ENCODE results near the gene BTBD16. TPM values are rescaled to one million over a fixed set of nuclear protein-coding genes. Genes with fewer than 3 reads are reported as not detected.

The BTBD16 gene
- total RNA-seq, 4 donors from 2014 or later = not detected

DNA sequence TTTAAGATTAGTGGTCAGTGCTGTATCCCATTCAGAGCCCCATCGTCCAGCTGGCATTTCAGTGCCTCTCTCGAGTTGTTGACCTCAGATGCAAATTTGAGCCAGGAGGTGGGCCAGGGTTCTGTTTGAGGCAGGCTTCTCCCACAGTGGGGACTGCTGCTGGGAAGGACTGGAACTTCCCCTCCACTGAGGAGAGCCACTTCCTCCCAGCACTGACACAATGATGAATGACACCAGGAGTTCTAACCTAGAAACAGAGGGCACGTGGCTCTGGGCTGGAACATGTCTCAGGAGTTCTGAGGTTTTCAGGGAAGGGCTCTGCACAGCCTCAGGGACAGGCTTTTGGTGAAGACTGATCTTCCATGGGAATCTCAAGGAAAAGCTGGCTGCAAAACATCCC is 18.3 kb upstream of the BTBD16 start:
- WGBS, 2 donors (ENCODE audit: low coverage in 1 of 2) = 51% methylated on average over 3 of the region's 3 CpGs; no CpG with 5 or more reads in 1 of the 2 donors
- intact Hi-C loops (cut with DNase I; ENCODE audit: low total_unique reads) (no loop called here), in situ Hi-C loops (cut with MboI; ENCODE audit: low pct_ligation_motif_present in 1 of 4, low pct_unique_long_range_greater_than_20kb in 1 of 4, low sequenced_read_pairs in 3 of 4) (no loop called here)
- no peaks in the 10 kb centered on the region for H3K4me1 ChIP-seq
- H3K9me3 ChIP-seq = no peaks in the 10 kb centered on the region
- no peak overlapping the region for H3K4me3 ChIP-seq
- no peaks in the 10 kb centered on the region for H3K27me3 ChIP-seq
- DNase-seq = no peak
- TF ChIP-seq POLR2A (IDR thresholded peaks at IDR 0.05) (no peak), EP300 (IDR thresholded peaks at IDR 0.05; ENCODE audit: low read depth) (no peak), POLR2AphosphoS5 (IDR thresholded peaks at IDR 0.05) (peak; percentile 16 to 75 (median 55))
- TF ChIP-seq, protein P1, sequence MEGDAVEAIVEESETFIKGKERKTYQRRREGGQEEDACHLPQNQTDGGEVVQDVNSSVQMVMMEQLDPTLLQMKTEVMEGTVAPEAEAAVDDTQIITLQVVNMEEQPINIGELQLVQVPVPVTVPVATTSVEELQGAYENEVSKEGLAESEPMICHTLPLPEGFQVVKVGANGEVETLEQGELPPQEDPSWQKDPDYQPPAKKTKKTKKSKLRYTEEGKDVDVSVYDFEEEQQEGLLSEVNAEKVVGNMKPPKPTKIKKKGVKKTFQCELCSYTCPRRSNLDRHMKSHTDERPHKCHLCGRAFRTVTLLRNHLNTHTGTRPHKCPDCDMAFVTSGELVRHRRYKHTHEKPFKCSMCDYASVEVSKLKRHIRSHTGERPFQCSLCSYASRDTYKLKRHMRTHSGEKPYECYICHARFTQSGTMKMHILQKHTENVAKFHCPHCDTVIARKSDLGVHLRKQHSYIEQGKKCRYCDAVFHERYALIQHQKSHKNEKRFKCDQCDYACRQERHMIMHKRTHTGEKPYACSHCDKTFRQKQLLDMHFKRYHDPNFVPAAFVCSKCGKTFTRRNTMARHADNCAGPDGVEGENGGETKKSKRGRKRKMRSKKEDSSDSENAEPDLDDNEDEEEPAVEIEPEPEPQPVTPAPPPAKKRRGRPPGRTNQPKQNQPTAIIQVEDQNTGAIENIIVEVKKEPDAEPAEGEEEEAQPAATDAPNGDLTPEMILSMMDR (IDR thresholded peaks at IDR 0.05) = no peak
- H3K27ac ChIP-seq = peak overlapping the region in 1 of 4 donors; percentile 10
- no peaks in the 10 kb centered on the region for H3K36me3 ChIP-seq

DNA sequence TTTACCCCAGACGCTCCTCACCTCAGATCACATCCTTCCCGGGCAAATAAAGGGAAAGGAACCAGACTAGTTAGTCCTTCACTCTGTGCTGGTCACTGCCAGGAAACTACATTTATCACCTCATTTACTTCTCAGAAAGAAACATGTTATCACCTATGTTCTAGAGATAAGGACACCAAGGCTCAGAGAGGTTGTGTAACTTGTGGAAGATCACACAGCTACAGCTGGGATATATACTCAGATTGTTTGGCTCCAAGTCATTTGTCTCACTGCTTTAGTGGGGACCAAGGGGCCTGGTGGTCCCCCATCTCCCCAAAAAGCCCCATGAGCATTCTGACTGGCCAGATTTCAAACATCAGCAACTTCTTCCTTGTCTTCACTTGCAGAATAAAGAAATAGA is 17.5 kb upstream of the BTBD16 start:
- intact Hi-C loops (cut with DNase I; ENCODE audit: low total_unique reads) = no loop called here

DNA sequence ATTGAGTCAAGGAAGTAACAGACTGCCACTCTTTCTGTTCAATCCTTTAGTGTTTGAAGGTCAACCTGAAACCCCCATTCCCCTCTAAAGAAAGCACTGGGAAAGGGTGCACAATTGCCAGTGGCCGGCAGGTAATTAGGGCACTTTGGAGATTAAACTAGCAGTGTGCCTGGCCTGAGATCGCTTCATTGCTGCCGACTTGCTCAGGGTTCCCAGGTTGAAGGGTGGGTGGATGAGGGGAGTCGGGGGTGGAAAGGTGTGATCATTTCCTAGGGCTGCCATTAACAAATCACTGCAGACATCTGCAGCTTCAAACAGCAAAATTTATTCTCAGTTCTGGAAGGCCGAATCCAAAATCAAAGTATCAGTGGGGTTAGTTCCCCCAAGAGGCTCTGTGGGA is 16.3 kb upstream of the BTBD16 start:
- no peak overlapping the region for H3K4me3 ChIP-seq
- intact Hi-C loops (cut with DNase I; ENCODE audit: low total_unique reads) (no loop called here), in situ Hi-C loops (cut with MboI; ENCODE audit: low pct_ligation_motif_present in 1 of 4, low pct_unique_long_range_greater_than_20kb in 1 of 4, low sequenced_read_pairs in 3 of 4) (no loop called here)
- 79% methylated on average over 5 of the region's 5 CpGs; no CpG with 5 or more reads in 1 of the 2 donors for WGBS, 2 donors (ENCODE audit: low coverage in 1 of 2)
- no peaks in the 10 kb centered on the region for H3K9me3 ChIP-seq
- H3K27ac ChIP-seq = no peak overlapping the region
- no peaks in the 10 kb centered on the region for H3K36me3 ChIP-seq
- H3K27me3 ChIP-seq = no peaks in the 10 kb centered on the region
- no peak for TF ChIP-seq POLR2AphosphoS5 (IDR thresholded peaks at IDR 0.05)
- TF ChIP-seq, protein P1 (IDR thresholded peaks at IDR 0.05) = no peak
- TF ChIP-seq POLR2A (IDR thresholded peaks at IDR 0.05) = no peak
- no peak for TF ChIP-seq EP300 (IDR thresholded peaks at IDR 0.05; ENCODE audit: low read depth)
- H3K4me1 ChIP-seq = no peaks in the 10 kb centered on the region
- DNase-seq = no peak

More for the DNA sequence above, 17.5 kb upstream of the BTBD16 start:
- no peak for DNase-seq
- 92% methylated on average over 2 of the region's 2 CpGs; no CpG with 5 or more reads in 1 of the 2 donors for WGBS, 2 donors (ENCODE audit: low coverage in 1 of 2)
- Histone ChIP-seq H3K4me3 (no peak overlapping the region), H3K4me1 (no peaks in the 10 kb centered on the region), H3K27me3 (no peaks in the 10 kb centered on the region), H3K27ac (no peak overlapping the region), H3K9me3 (no peaks in the 10 kb centered on the region), H3K36me3 (no peaks in the 10 kb centered on the region)
- TF ChIP-seq POLR2AphosphoS5 (IDR thresholded peaks at IDR 0.05) (no peak), EP300 (IDR thresholded peaks at IDR 0.05; ENCODE audit: low read depth) (no peak), POLR2A (IDR thresholded peaks at IDR 0.05) (no peak)
- TF ChIP-seq, protein P1 (IDR thresholded peaks at IDR 0.05) = no peak
- in situ Hi-C loops (cut with MboI; ENCODE audit: low pct_ligation_motif_present in 1 of 4, low pct_unique_long_range_greater_than_20kb in 1 of 4, low sequenced_read_pairs in 3 of 4) = no loop called here

DNA sequence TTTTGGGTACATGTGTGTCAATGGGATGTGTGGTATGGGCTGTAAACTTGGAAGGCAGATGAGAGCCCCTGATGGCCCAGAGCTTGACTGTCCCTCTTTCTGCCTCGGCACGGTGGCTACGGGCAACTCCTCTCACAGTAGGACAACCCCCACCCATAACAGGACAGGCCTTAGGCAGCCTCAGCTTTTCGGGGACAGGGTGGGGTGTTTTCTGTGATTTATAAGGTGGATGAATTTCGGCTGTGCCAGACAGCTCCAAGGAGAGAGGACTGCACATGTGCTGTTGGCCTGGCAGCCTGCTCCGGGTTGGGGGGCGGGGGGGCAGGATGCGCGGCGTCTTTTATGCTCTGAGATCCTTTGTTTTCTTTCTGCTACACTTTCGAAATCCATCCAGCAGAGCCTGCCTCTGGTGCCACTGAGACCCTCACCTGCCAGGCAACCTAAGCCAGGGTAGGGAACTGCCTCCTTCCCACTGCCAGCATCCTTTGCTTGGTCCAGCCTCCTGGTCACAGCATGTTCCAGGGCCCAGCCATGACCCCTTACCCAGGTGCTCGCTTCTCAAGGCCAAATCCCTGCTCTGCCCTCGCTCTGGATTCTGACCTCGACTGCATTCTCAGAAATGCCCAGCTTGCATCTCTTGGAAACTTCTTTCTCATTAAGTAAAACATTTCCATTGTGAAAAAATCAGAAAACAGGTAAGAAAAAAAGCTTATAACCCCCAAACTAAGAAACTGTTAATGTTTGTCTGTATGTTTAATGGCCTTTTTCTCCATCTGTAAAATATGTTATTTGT is 15.4 kb upstream of the BTBD16 start:
- H3K9me3 ChIP-seq = no peaks in the 10 kb centered on the region
- intact Hi-C loops (cut with DNase I; ENCODE audit: low total_unique reads) (no loop called here), in situ Hi-C loops (cut with MboI; ENCODE audit: low pct_ligation_motif_present in 1 of 4, low pct_unique_long_range_greater_than_20kb in 1 of 4, low sequenced_read_pairs in 3 of 4) (no loop called here)
- H3K36me3 ChIP-seq = no peaks in the 10 kb centered on the region
- H3K4me1 ChIP-seq = no peaks in the 10 kb centered on the region
- DNase-seq = no peak
- H3K4me3 ChIP-seq = no peak overlapping the region
- TF ChIP-seq, protein P1 (IDR thresholded peaks at IDR 0.05) = no peak
- no peak for TF ChIP-seq POLR2AphosphoS5 (IDR thresholded peaks at IDR 0.05)
- no peak for TF ChIP-seq POLR2A (IDR thresholded peaks at IDR 0.05)
- TF ChIP-seq EP300 (IDR thresholded peaks at IDR 0.05; ENCODE audit: low read depth) = no peak
- WGBS, 2 donors (ENCODE audit: low coverage in 1 of 2) = 75 to 87% methylated on average over 4 to 12 of the region's 14 CpGs
- H3K27ac ChIP-seq = no peak overlapping the region
- no peaks in the 10 kb centered on the region for H3K27me3 ChIP-seq

Measured in transverse colon (tissue), 4 donors.